Gastrocnemius medialis (tissue), 4 donors: ENCODE results near the gene KLHL33. TPM values are rescaled to one million over a fixed set of nuclear protein-coding genes. Genes with fewer than 3 reads are reported as not detected.

Experiments
- ATAC-seq, 2 donors: fragments of 150-250 bp; one replicate each; pipeline ENCODE4 v1.9.1; 2016
- DNase-seq, 2 donors: peaks; one replicate each; pipeline ENCODE4 v3.0.0-alpha.2; 2019
- H3K27ac ChIP-seq, 4 donors: fragments of 200-600 bp; sonication (generic); 1 replicate in 1 of 4; 2 replicates in 3 of 4; pipeline ENCODE4 v1.5.1; 2016 to 2018; ENCODE audit warnings: mild to moderate bottlenecking in 2 of 4, moderate library complexity in 1 of 4
- H3K27me3 ChIP-seq, 3 donors: fragments of 200-600 bp; sonication (generic) in 2 of 3; 1 replicate in 1 of 3; 2 replicates in 2 of 3; pipeline versions ENCODE4 v1.5.1 to v1.6.0; 2016 to 2019; ENCODE audit warnings: mild to moderate bottlenecking in 1 of 3, moderate library complexity in 1 of 3
- H3K36me3 ChIP-seq, 2 donors: fragments of 200-600 bp; sonication (generic) in 1 of 2; one replicate each; pipeline ENCODE4 v1.5.1; 2017 to 2018
- H3K4me1 ChIP-seq, 2 donors: fragments of 200-600 bp; sonication (generic) in 1 of 2; one replicate each; pipeline ENCODE4 v1.5.1; 2016 to 2017; ENCODE audit warnings: mild to moderate bottlenecking in 2 of 2
- H3K4me3 ChIP-seq, 4 donors: fragments of 200-600 bp; sonication (generic) in 3 of 4; 1 replicate in 1 of 4; 2 replicates in 3 of 4; pipeline ENCODE4 v1.5.1; 2016 to 2019; ENCODE audit warnings: mild to moderate bottlenecking in 2 of 4
- H3K9me3 ChIP-seq, 3 donors: fragments of 200-600 bp; sonication (generic) in 2 of 3; 1 replicate in 1 of 3; 2 replicates in 2 of 3; pipeline ENCODE4 v1.5.1; 2016 to 2019
- POLR2A ChIP-seq, 2 donors: fragments of 450-650 bp; IDR thresholded peaks; one replicate each; pipeline ENCODE4 v1.6.1; 2017; ENCODE audit warnings: antibody characterized with exemption in 2 of 2, mild to moderate bottlenecking in 2 of 2, moderate library complexity in 2 of 2
- in situ Hi-C, 4 donors: fragments of 200-750 bp; cut with MboI; loops; one replicate each; pipeline versions ENCODE4 v1.15.0 to v1.8.0; 2017; ENCODE audit warnings: low sequenced_read_pairs in 4 of 4
- intact Hi-C: fragments of 100-400 bp; cut with DNase I; formaldehyde crosslinking; loops from one replicate; pipeline ENCODE4 v1.15.1; 2023; ENCODE audit warnings: low total_unique reads
- total RNA-seq, 4 donors: library from RNA; depleted of rRNA; stranded (reverse); fragments of >200 nt; gene quantifications; one replicate each; pipeline versions ENCODE4 v1.1.0 to v1.2.3, GENCODE V29; 2016
- TF ChIP-seq, protein P1 (sequence below), 5 experiments: fragments of 450-650 bp in 3 of 5; fragments of 200-600 bp in 2 of 5; sonication (generic) in 2 of 5; IDR thresholded peaks in 4 of 5; conservative IDR thresholded peaks in 1 of 5; 1 replicate in 4 of 5; 2 replicates in 1 of 5; pipeline ENCODE4 v1.5.1; 2016 to 2019; ENCODE audit warnings: antibody characterized with exemption in 5 of 5, mild to moderate bottlenecking in 3 of 5, moderate library complexity in 3 of 5

Gene KLHL33, protein sequence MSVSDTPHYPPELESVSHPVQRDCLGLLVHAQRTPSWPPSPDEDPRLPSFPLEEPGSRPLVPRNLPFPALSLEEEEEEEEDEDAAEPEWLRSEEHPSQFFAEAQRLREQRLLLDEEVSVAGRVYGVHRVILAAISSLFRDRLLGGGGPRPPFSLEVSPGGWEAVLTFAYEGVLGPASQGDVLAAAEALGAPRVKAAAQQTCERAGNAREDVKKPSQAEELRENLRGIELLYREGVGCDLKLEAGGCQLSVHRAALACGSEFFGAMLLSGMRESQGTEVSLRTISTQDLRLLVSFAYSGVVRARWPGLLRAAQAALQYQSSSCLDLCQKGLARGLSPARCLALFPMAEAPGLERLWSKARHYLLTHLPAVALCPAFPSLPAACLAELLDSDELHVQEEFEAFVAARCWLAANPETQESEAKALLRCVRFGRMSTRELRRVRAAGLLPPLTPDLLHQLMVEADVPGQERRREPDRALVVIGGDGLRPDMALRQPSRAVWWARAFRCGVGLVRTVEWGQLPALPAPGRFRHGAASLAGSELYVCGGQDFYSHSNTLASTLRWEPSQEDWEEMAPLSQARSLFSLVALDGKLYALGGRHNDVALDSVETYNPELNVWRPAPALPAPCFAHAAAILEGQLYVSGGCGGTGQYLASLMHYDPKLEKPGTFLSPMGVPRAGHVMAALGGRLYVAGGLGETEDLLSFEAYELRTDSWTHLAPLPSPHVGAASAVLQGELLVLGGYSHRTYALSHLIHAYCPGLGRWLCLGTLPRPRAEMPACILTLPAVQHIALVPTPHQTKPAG
- 1 to 10 TPM; 1.9 to 4.7 (median 3.5) TPM for total RNA-seq

DNA sequence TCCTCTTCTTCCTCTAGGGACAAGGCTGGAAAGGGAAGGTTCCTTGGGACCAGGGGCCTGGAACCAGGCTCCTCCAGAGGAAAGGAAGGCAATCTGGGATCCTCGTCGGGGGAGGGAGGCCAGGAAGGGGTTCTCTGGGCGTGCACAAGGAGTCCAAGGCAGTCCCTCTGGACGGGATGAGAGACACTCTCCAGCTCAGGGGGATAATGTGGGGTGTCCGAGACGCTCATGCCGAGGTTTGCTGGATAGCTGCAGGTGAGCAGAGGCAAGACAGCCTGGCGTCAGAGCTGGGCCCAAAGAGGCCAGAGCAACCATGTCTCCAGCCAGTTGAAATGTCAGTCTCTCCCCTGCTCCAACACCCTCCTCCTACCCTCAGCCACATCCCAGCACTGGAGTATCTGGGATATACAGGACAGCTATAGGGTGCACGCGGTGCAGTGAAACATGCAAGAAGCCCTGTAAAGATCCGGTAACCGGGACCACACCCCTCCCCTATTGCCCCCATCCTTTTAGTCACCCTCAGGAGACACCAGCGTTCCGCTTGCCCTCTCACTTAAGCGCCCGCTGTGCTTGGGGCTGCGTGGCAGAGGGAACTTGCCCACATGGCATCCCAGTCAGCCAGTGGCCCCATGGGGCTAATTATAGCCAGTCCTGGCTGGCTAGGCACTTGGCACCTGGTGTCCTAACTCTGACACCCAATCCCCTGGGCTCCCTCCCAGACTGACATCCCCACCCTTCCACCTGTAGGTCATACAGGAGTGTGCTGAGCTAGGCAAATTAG is at the start of gene KLHL33:
KLHL33 (minus strand) TSS at position 585 of the 781 bp plus-strand sequence; CDS start at position 230, 355 bp downstream.
- in situ Hi-C loops (no loop called here), intact Hi-C loops (no loop called here)
- Histone ChIP-seq H3K4me1 (peaks cover 44 to 60% of the 10 kb centered on the region in 2 donors), H3K36me3 (no peaks in the 10 kb centered on the region), H3K4me3 (peak within 1 kb of the TSS; percentile 47 to 67 (median 58)), H3K27me3 (no peaks in the 10 kb centered on the region), H3K9me3 (no peaks in the 10 kb centered on the region), H3K27ac (peak within 1 kb of the TSS; percentile 88 to 98 (median 92))
- TF ChIP-seq, protein P1, sequence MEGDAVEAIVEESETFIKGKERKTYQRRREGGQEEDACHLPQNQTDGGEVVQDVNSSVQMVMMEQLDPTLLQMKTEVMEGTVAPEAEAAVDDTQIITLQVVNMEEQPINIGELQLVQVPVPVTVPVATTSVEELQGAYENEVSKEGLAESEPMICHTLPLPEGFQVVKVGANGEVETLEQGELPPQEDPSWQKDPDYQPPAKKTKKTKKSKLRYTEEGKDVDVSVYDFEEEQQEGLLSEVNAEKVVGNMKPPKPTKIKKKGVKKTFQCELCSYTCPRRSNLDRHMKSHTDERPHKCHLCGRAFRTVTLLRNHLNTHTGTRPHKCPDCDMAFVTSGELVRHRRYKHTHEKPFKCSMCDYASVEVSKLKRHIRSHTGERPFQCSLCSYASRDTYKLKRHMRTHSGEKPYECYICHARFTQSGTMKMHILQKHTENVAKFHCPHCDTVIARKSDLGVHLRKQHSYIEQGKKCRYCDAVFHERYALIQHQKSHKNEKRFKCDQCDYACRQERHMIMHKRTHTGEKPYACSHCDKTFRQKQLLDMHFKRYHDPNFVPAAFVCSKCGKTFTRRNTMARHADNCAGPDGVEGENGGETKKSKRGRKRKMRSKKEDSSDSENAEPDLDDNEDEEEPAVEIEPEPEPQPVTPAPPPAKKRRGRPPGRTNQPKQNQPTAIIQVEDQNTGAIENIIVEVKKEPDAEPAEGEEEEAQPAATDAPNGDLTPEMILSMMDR (IDR thresholded peaks at IDR 0.05 in 4 of 5, conservative IDR thresholded peaks at IDR 0.05 in 1 of 5), result no peak
- TF ChIP-seq POLR2A (IDR thresholded peaks at IDR 0.05), result peak; percentile 60 to 67
- peak; percentile 85 to 94 for DNase-seq
- ATAC-seq, result peak; percentile 79 to 80

DNA sequence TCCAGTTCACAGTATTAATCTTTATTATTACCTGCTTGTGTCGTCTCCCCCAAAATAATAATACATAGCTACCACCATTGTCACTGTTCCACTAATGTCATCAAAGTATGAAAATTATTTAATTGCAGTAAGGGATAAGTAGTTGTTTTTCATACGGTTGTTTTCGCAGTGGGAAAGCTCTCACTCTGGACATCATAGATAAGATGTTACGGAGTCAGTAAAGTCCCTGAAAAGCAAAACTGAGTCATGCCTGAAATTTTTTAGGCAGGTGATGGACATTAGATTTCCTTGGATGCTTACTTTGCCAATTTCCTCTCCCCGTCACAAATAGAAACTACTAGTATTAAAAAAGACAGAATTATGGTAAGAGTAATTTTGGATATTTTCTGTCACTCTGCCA is 46.4 kb upstream of the KLHL33 start:
- no peak overlapping the region for H3K4me3 ChIP-seq
- H3K27ac ChIP-seq, result no peak overlapping the region
- H3K27me3 ChIP-seq, result no peaks in the 10 kb centered on the region
- TF ChIP-seq, protein P1 (IDR thresholded peaks at IDR 0.05 in 4 of 5, conservative IDR thresholded peaks at IDR 0.05 in 1 of 5), result no peak
- TF ChIP-seq POLR2A (IDR thresholded peaks at IDR 0.05), result no peak
- intact Hi-C loops (no loop called here), in situ Hi-C loops (no loop called here)
- no peak for DNase-seq
- no peaks in the 10 kb centered on the region for H3K36me3 ChIP-seq
- ATAC-seq, result no peak
- no peaks in the 10 kb centered on the region for H3K4me1 ChIP-seq
- H3K9me3 ChIP-seq, result no peaks in the 10 kb centered on the region

DNA sequence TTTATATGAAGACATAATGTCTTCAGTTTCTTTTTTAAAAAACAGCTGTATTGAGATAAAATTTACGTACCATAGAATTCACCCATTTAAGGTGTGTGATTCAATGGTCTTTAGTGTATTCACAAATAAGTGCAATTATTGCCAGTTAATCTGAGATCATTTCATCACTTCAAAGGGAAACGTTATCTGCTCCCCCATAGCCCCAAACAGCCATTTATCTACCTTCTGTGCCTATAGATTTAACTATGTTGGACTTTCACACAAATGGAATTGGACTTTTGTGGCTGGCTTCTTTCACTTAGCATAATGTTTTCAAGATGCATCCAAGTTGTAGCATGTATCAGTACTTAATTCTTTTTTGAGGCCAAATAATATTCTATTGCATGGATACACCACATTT is 42.9 kb upstream of the KLHL33 start:
- Histone ChIP-seq H3K36me3 (peaks cover 0 to 18% of the 10 kb centered on the region in 2 donors), H3K4me1 (no peaks in the 10 kb centered on the region), H3K27ac (no peak overlapping the region), H3K4me3 (no peak overlapping the region), H3K27me3 (no peaks in the 10 kb centered on the region), H3K9me3 (no peaks in the 10 kb centered on the region)
- no peak for TF ChIP-seq POLR2A (IDR thresholded peaks at IDR 0.05)
- TF ChIP-seq, protein P1 (IDR thresholded peaks at IDR 0.05 in 4 of 5, conservative IDR thresholded peaks at IDR 0.05 in 1 of 5), result no peak
- in situ Hi-C loops, result no loop called here
- ATAC-seq, result no peak
- DNase-seq, result no peak
- intact Hi-C loops, result no loop called here

DNA sequence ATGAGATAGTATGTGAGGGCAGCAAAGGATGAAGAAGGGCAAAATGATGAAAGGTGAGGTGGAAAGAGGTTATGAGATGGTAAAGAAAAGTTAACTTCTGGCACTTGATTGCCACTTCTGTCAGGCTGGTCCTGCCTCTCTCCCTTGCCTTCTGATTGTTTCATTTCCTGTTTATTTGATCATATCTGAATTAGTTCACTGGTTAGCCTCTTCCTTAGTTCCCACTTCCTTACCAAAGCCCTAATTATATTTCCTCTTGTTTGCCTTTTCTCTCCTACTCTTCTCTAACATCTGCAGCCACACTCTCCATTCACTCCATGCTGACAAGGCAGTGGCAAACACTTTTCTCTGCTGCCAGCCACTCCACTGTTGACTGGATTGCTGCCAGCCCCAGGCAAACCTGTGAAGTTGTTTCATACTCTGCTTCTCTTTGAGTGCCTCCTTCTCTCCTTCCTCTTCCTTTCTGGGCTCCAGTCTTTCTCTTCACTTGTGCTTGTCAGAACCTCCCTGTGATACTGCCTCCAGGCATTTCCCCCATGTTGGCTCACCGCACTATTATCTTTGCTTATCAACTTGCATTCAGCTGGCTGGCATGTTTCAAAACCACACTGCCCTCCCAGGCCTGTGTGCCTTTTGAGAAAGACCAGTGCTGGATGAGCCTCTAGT is 41.4 kb upstream of the KLHL33 start:
- intact Hi-C loops (no loop called here), in situ Hi-C loops (no loop called here)
- TF ChIP-seq POLR2A (IDR thresholded peaks at IDR 0.05), result no peak
- TF ChIP-seq, protein P1 (IDR thresholded peaks at IDR 0.05 in 4 of 5, conservative IDR thresholded peaks at IDR 0.05 in 1 of 5), result no peak
- Histone ChIP-seq H3K9me3 (no peaks in the 10 kb centered on the region), H3K27me3 (no peaks in the 10 kb centered on the region), H3K4me3 (no peak overlapping the region), H3K36me3 (peaks cover 0 to 27% of the 10 kb centered on the region in 2 donors), H3K27ac (peak overlapping the region in 2 of 4 donors; percentile 10 to 32), H3K4me1 (no peaks in the 10 kb centered on the region)
- ATAC-seq (no peak), DNase-seq (no peak)
